Stimulated activated naive CD8-positive, alpha-beta T cell treated with anti-CD3 and anti-CD28 coated beads, Interleukin-15, amount 100 ng/mL, for 72 hours (primary cell): ENCODE data around the gene MLPH.
"Not testable (repeated sequence)": the region's sequence is repeated elsewhere in the genome, so short reads cannot be mapped to it uniquely, and the experiment has no call there.

Source experiments
- ATAC-seq: fragments of 150-1000 bp; cut with Tn5 transposase; 2 replicates; pipeline ENCODE4 v1.10.0; 2021; ENCODE audit warnings: mild to moderate bottlenecking, moderate library complexity
- DNase-seq, 2 donors: peaks; one replicate each; pipeline ENCODE4 v3.0.0; 2021 to 2022
- H3K27ac Mint-ChIP-seq, 2 donors: one replicate each; pipeline ENCODE4 v1.8.0; 2022; ENCODE audit warnings: mild to moderate bottlenecking in 2 of 2, mixed read lengths in 2 of 2, moderate library complexity in 2 of 2
- H3K27me3 Mint-ChIP-seq: one replicate; pipeline ENCODE4 v1.8.0; 2022; ENCODE audit warnings: mixed read lengths
- H3K4me1 Mint-ChIP-seq: one replicate; pipeline ENCODE4 v1.8.0; 2022; ENCODE audit warnings: mild to moderate bottlenecking, mixed read lengths
- H3K4me3 Mint-ChIP-seq, 2 donors: one replicate each; pipeline ENCODE4 v1.8.0; 2022; ENCODE audit warnings: mild to moderate bottlenecking in 2 of 2, mixed read lengths in 2 of 2, moderate library complexity in 1 of 2
- H3K9me3 Mint-ChIP-seq, 2 donors: one replicate each; pipeline ENCODE4 v1.8.0; 2022; ENCODE audit warnings: mixed read lengths in 2 of 2

The MLPH gene

DNA sequence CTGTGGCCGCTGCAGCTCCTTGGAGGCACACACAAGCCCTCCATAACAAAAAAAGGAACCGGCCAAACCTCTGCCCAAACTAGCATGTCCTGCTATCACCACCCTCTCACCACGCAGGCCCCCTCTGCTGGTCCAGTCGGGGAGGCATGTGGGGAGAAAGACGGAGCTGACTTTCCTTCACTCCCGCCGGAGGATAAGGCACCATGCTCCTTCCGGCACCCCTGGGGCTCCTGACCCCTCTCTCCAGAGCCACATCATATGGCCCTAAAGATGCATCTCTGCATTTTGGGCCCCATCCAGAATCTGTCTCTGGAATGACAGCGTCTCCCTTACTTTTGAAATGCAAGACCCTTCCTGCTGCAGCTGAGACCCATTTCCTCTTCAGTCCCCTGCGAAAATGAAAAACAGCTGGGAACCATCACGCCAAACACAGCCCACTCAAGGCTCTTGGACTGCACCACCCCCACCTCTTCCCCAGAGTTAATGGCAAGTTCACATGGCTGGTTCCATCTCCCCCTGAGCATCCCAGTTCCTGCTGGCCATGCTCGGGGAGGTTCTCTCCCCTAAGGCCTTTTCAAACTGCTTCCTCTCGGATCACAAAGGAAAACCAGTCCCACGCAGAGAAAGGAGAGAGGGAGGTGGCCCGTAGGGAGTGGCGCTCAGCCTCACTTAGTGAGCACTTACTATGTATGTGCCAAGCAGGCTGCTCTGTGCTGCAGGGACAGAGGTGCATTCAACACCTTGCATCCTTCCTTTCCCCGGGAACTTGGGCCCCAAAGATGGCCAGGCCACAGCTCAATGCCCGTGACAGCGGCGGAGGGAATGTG, 35.2 kb upstream of the MLPH start:
- peak overlapping the region in 1 of 2 donors; percentile 63 for H3K27ac Mint-ChIP-seq
- H3K27me3 Mint-ChIP-seq: no peaks in the 10 kb centered on the region
- no peak for DNase-seq
- ATAC-seq: no peak
- peaks cover 0 to under 1% of the 10 kb centered on the region in 2 donors for H3K9me3 Mint-ChIP-seq
- no peak overlapping the region for H3K4me3 Mint-ChIP-seq
- H3K4me1 Mint-ChIP-seq: peaks cover 20% of the 10 kb centered on the region

DNA sequence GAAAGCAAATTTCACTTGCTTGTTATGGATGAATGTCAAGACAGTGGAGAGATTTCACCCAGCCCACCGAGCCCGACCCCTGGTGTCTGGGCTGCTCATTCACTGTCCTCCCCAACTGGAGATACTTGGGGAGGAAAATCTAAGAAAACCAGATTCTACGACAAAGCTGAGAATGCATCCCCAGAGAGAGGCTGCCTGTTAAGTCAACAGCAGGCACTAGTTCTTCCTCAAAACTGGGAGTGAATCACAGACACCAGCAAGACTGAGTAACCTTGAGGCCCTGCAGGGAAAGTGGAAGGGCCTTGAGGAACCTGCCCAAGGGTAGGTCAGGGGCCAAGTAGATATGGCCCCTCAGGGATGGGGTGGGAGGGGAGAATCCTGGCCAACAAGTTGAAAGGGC, 34.2 kb upstream of the MLPH start:
- Mint-ChIP-seq H3K27me3 (no peaks in the 10 kb centered on the region), H3K27ac (no peak overlapping the region), H3K4me1 (peaks cover 20% of the 10 kb centered on the region), H3K9me3 (peaks cover 9% of the 10 kb centered on the region in 2 donors), H3K4me3 (no peak overlapping the region)
- ATAC-seq (no peak), DNase-seq (no peak)

DNA sequence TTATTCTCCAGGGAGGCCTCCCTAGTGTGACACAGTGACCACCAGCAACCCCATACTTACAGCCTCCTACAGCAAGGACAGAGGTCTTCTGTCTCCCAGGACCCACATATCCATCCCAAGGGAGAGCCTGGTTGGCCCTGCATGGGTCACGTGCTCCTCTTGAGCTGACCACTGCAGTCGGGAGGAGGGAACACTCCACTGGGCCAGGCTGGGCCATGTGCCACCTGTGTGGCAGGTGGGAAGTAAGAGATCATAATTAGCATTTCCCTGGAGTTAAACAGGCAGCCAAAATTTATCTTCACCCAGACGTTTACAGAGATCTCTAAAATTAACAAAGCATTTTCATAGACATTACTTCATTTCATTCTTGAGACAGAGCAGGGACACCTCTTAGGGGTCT, 33.4 kb upstream of the MLPH start:
- no peak for DNase-seq
- ATAC-seq: no peak
- peak overlapping the region in 1 of 2 donors; percentile 55 for H3K27ac Mint-ChIP-seq
- H3K27me3 Mint-ChIP-seq: no peaks in the 10 kb centered on the region
- no peak overlapping the region for H3K4me3 Mint-ChIP-seq
- H3K4me1 Mint-ChIP-seq: peaks cover 21% of the 10 kb centered on the region
- peaks cover 17% of the 10 kb centered on the region in 2 donors for H3K9me3 Mint-ChIP-seq

DNA sequence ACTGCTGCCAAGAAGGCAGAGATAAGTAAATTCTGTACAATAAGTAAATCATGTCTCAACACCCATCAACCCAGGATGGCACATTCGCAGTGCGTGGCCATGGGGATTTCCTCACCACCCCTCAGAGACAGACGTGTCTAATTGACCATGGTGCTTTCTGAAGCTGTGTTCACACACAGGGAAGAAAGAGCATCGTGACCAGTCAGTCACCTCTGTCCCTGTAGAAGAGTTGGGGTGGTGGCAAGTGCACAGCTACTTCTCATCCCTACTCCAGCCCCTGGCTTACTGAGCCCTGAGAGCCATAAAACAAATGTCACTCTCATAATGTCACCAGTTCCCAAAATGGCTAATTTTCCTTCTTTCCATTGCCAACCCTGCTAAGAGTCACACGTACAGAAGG, 31.3 kb upstream of the MLPH start:
- Mint-ChIP-seq H3K4me3 (no peak overlapping the region), H3K4me1 (peaks cover 22% of the 10 kb centered on the region), H3K27me3 (no peaks in the 10 kb centered on the region), H3K9me3 (peaks cover 22 to 24% of the 10 kb centered on the region in 2 donors), H3K27ac (no peak overlapping the region)
- DNase-seq (no peak), ATAC-seq (no peak)

DNA sequence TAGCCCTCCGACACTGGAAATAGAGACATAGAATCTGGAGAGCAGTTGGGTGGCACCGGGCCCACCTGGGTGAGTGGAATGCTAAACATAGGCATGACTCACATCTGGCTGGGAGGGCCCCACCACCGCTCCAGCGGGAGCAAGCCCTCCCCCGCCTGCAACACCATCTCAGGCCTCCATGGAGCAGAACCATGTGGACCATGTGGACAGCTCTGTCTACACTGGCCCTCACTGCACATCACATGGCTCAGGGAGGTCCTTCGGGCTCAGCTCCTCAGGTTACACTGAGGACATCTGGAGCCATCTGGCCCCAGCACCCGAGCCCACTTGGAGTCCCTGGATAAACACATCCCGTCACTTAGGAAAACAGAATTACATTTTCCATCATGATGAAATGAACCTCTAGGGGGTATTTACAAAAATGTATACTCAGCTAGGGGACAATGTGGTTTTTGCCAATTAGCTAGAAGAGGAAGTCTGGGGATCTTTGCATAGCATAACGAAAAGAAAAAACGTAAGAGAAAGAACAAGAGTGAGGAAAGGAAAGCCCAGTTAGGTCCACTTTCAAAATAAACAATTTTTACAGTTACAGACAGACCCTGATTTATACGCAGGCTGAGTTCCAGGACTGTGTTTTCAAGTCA, 30.7 kb upstream of the MLPH start:
- H3K4me3 Mint-ChIP-seq: no peak overlapping the region
- DNase-seq: no peak
- H3K9me3 Mint-ChIP-seq: peaks cover 22 to 30% of the 10 kb centered on the region in 2 donors
- no peak overlapping the region for H3K27ac Mint-ChIP-seq
- ATAC-seq: no peak
- peaks cover 22% of the 10 kb centered on the region for H3K4me1 Mint-ChIP-seq
- no peaks in the 10 kb centered on the region for H3K27me3 Mint-ChIP-seq

DNA sequence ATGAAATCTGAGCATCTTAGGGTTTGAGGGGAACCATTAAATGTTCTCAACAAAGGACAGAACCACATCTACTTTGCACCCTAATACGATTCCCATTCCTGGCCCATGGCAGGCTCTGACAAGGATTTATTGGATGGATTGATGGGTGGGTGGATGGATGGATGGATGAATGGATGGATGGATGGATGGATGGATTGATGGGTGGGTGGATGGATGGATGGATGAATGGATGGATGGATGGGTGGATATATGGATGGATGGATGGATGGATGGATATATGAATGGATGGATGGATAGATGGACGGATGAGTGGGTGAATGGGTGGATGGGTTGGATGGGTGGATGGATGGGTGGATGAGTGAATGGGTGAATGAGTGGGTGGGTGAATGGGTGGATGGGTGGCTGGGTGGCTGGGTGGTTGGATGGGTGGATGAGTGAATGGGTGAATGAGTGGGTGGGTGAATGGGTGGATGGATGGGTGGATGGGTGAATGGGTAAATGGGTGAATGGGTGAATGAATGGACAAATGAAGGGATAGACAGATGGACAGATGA, 29.6 kb upstream of the MLPH start:
- no peak for DNase-seq
- Mint-ChIP-seq H3K27me3 (no peaks in the 10 kb centered on the region), H3K4me1 (peaks cover 22% of the 10 kb centered on the region), H3K9me3 (peaks cover 22 to 31% of the 10 kb centered on the region in 2 donors), H3K27ac (no peak overlapping the region), H3K4me3 (no peak overlapping the region)
- no peak for ATAC-seq

DNA sequence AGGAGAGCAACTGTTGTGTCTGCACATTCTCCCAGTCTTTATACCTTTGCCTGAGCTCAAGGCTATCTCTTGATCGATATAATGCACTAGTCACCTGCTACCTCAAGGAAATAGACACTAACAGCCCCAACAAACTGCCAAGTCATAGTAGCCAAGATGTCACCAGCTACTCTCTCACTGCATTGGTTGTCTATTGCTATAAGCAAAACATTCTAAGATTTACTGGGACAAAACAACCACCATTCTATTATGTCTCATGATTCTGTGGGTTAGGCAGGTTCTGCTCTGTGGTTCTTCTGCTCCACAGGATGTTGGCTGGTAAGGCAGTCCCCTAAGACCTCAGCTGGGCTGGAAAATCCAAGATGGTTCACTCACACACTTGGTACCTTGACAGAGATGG, 28.5 kb upstream of the MLPH start:
- Mint-ChIP-seq H3K27ac (no peak overlapping the region), H3K4me3 (no peak overlapping the region), H3K9me3 (peaks cover 22 to 31% of the 10 kb centered on the region in 2 donors), H3K4me1 (peaks cover 22% of the 10 kb centered on the region), H3K27me3 (no peaks in the 10 kb centered on the region)
- ATAC-seq: peak; percentile 60
- DNase-seq: no peak

DNA sequence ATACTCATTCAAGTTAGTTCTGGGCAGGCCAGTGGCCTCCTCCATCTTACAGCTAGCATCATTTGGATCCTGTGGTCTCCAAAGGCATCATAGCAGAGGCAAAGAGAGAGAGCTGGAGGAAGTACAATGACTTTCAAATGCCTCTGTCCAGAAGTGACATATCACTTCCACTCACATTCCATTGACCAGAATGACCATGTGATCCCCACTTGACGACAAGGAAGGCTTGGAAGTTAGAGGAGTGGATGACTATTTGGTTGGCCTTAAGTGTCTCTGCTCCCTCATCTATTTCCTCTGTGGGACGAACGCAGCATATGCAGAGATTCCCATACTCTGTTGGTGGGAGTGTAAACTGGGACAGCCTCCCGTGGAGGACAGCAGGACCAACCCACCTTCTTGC, 27.8 kb upstream of the MLPH start:
- Mint-ChIP-seq H3K27ac (no peak overlapping the region), H3K9me3 (peaks cover 22 to 31% of the 10 kb centered on the region in 2 donors), H3K4me1 (peaks cover 22% of the 10 kb centered on the region), H3K4me3 (no peak overlapping the region), H3K27me3 (no peaks in the 10 kb centered on the region)
- no peak for ATAC-seq
- DNase-seq: no peak

DNA sequence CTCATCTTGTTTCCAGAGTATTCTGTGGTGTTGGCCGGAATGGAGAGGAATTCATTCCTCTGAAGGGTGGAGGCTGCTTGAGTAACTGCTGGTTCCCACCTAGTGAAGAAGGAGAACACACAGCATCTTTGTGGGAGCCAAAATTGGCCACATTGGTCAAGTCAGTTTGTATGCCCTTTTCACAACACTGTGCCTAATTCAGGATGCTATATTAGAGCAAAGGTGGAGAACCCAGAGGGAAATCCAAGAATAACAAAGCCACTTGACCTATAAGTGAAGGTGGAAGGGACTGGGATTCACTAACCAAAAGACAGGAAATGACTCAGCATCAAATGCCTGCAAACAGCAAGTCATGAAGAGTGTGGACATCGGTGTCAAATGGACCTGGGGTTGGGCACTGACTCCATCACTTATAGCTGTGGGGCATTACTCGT, 27.3 kb upstream of the MLPH start:
- Mint-ChIP-seq H3K27me3 (no peaks in the 10 kb centered on the region), H3K4me3 (no peak overlapping the region), H3K4me1 (peaks cover 22% of the 10 kb centered on the region), H3K9me3 (peaks cover 22 to 31% of the 10 kb centered on the region in 2 donors), H3K27ac (no peak overlapping the region)
- DNase-seq: no peak
- no peak for ATAC-seq

DNA sequence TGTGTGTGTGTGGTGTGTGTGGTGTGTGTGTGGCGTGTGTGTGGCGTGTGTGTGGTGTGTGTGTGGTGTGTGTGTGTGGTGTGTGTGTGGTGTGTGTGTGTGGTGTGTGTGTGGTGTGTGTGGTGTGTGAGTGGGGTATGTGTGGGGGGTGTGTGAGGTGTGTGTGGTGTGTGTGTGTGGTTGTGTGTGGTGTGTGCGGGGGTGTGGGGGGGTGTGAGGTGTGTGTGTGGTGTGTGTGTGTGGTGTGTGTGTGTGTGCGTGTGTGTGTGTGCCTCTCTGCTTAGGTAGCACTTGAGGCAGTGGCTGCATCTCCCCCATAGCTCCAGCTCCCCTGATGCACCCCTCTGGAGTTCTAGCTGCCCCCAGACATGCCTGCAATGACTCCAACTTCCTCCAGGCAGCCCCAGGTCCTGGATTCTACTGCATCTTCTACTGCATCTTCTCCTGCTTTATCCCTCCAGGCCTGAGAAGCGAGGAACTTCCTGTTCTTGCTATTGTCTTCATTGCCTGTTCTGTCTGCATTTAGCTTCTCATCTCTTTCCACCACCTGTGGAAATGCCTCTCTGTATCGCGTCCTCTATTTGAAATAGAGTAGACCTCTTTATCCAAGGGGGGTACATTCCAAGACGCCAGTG, 22.2 kb upstream of the MLPH start:
- H3K4me3 Mint-ChIP-seq: no peak overlapping the region
- DNase-seq (no peak), ATAC-seq (no peak)
- peaks cover 7% of the 10 kb centered on the region for H3K4me1 Mint-ChIP-seq
- H3K27ac Mint-ChIP-seq: peak overlapping the region; percentile 51 to 52
- H3K9me3 Mint-ChIP-seq: peaks cover 0 to 7% of the 10 kb centered on the region in 2 donors
- H3K27me3 Mint-ChIP-seq: no peaks in the 10 kb centered on the region

DNA sequence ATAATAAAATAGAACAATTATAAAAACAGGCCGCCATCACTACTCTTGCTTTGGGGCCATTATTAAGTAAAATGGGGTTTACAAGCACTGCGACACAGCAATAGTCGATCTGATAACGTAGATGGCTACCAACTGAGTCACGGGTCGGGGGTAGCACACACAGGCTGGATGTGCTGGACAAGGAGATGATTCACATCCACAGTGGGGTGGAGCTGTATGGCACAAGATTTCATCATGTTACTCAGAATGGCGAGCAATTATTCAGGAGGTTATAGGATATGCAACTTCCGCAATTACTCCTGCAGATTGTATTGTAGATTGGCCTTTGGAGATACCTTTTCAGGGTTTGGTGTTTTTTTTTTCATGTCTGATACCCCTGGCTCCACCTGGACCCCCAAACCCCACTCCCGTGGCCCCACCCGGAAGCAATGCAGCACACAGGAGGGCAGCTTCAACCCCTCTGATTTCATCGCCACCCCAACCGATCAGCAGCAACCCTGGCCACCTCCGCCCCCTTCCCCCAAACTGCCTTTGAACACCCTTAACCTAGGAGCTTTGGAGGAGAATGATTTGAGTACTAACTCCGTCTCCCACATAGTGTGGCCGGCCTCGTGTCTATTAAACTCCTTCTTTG, 21.4 kb upstream of the MLPH start:
- no peak for DNase-seq
- H3K9me3 Mint-ChIP-seq: peaks cover 0 to 7% of the 10 kb centered on the region in 2 donors

DNA sequence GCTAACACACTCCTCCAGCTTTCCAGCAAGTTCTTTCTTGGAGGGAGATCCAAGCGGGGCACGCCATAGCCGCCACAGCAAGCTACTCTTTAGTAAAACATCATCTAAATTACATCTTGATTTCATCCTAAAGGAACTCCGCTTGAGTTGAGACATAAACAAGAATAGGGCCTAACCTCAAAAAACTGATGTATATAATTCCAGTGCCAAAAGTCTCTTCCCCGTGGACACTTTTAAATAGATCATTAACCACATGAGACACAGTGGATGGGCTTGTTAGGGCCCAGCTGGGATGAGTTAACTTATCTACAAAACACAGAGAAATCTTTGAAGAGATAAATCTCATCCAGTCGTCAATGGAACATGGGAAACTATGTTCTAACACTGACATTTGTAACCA, 20.8 kb upstream of the MLPH start:
- DNase-seq (no peak), ATAC-seq (no peak)
- Mint-ChIP-seq H3K4me1 (peaks cover 5% of the 10 kb centered on the region), H3K27me3 (no peaks in the 10 kb centered on the region), H3K27ac (peak overlapping the region in 1 of 2 donors; percentile 5), H3K9me3 (peaks cover 0 to 3% of the 10 kb centered on the region in 2 donors), H3K4me3 (no peak overlapping the region)

More for the DNA sequence above, 21.4 kb upstream of the MLPH start:
- Mint-ChIP-seq H3K4me1 (peaks cover 5% of the 10 kb centered on the region), H3K4me3 (no peak overlapping the region), H3K27ac (peak overlapping the region in 1 of 2 donors; percentile 72), H3K27me3 (no peaks in the 10 kb centered on the region)
- no peak for ATAC-seq

DNA sequence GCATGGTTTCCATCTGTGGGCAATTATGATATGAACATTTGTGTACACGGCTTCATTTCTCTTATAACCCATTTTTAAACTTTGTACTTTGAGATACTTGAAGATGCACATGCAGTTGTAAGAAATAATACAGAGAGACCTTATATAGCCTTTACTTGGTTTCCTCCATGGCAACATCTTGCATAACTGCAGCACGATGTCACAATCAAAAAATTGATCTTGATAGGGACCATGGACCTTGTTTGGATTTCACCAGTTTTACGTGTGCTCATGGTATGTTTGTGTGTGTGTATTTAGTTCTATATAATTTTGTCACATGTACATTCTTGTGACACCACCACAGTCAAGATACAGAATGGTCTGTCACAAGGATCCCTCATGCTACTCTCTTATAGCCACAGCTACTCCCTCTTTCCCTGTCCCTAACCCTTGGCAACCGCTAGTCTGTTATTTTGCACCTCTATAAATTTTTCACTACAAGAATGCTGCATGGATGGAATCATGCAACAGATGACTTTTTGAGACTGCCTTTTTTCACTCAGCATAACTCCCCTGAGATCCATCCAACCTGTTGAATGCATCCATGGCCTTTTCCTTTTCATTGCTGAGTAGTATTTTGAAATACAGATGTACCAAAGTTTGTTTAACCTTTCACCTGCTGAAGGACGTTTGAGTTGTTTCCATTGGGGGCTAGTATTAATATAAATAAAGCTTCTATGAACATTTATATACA, 19.4 kb upstream of the MLPH start:
- no peak for DNase-seq
- no peak for ATAC-seq
- Mint-ChIP-seq H3K27me3 (no peaks in the 10 kb centered on the region), H3K9me3 (no peaks in the 10 kb centered on the region), H3K4me1 (peaks cover 16% of the 10 kb centered on the region), H3K4me3 (no peak overlapping the region), H3K27ac (no peak overlapping the region)

DNA sequence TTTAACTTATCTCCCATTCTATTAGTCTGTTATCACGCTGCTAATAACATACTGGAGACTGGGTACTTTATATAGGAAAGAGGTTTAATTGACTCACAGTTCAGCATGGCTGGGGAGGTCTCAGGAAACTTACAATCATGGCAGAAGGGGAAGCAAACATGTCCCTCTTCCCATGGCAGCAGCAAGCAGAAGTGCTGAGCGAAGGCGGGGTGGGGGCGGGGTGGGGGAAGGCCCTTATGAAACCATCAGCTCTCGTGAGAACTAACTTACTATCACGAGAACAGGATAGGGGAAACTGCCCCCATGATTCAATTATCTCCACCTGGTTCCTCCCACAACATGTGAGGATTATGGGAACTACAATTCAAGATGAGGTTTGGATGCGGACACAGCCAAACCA, 17.6 kb upstream of the MLPH start:
- not testable (repeated sequence) for H3K27me3 Mint-ChIP-seq, H3K9me3 Mint-ChIP-seq, H3K4me3 Mint-ChIP-seq, H3K27ac Mint-ChIP-seq, ATAC-seq, DNase-seq
- peaks cover 29% of the 10 kb centered on the region for H3K4me1 Mint-ChIP-seq

DNA sequence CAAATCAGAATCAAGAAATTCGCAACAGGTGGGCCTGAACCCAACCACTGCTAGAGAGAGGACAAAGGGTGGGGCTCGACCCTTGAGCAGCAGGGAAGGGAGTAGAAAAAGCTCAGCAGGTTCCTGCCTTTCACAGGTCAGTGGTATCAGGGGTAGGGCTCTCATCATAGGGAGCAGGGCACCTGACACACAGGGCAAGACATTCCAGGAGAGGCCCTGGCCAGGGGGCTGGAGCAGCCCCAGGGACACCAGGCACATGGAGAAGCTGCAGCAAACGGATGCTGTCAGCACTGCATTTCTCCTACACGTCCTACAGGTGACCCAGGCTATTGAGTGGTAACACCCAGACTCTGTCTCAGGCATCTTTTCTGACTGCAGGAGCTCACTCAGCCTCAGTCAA, 17.2 kb upstream of the MLPH start:
- ATAC-seq (no peak), DNase-seq (no peak)
- no peaks in the 10 kb centered on the region for H3K27me3 Mint-ChIP-seq
- H3K27ac Mint-ChIP-seq: no peak overlapping the region
- no peak overlapping the region for H3K4me3 Mint-ChIP-seq
- no peaks in the 10 kb centered on the region for H3K9me3 Mint-ChIP-seq
- H3K4me1 Mint-ChIP-seq: peaks cover 33% of the 10 kb centered on the region
